HG02759 (cell line): ENCODE data around the gene SLC11A2.
"Not testable (repeated sequence)": the region's sequence is repeated elsewhere in the genome, so short reads cannot be mapped to it uniquely, and the experiment has no call there.

ENCODE experiments used
- ATAC-seq: cut with Tn5 transposase; IDR thresholded peaks from one replicate; pipeline ENCODE4 v1.9.1; 2021; ENCODE audit warnings: mild to moderate bottlenecking, moderate library complexity; ENCODE audit not compliant: unreplicated experiment

The SLC11A2 gene

GRCh38 chr12:50991291-50991690, 34.9 kb downstream of the SLC11A2 start:
- no peak for ATAC-seq

GRCh38 chr12:50990791-50991190, 35.4 kb downstream of the SLC11A2 start:
- ATAC-seq, result no peak

- ATAC-seq, result no peak
Observed at GRCh38 chr12:50990147-50990727, 35.9 kb downstream of the SLC11A2 start.

GRCh38 chr12:50988871-50989270, 37.3 kb downstream of the SLC11A2 start:
- no peak for ATAC-seq

GRCh38 chr12:50988051-50988450, 38.1 kb downstream of the SLC11A2 start:
- ATAC-seq, result no peak

- ATAC-seq, result no peak
Observed at GRCh38 chr12:50986966-50987737, 39.0 kb downstream of the SLC11A2 start.

- no peak for ATAC-seq
Observed at GRCh38 chr12:50985322-50985721, 40.9 kb downstream of the SLC11A2 start.

- ATAC-seq, result no peak
Observed at GRCh38 chr12:50984586-50985298, 41.4 kb downstream of the SLC11A2 start.

GRCh38 chr12:50981319-50982239, 44.6 kb downstream of the SLC11A2 start:
- no peak for ATAC-seq

GRCh38 chr12:50980545-50980944, 45.6 kb downstream of the SLC11A2 start:
- no peak for ATAC-seq

GRCh38 chr12:50979369-50980052, 46.7 kb downstream of the SLC11A2 start:
- ATAC-seq, result peak; percentile 52

GRCh38 chr12:50971946-50972345, 54.2 kb downstream of the SLC11A2 start:
- no peak for ATAC-seq

GRCh38 chr12:50964432-50964831, 61.8 kb downstream of the SLC11A2 start:
- ATAC-seq, result no peak

GRCh38 chr12:50961708-50962107, 64.5 kb downstream of the SLC11A2 start:
- no peak for ATAC-seq

- ATAC-seq, result no peak
Observed at GRCh38 chr12:50960130-50960529, 66.1 kb downstream of the SLC11A2 start.

- no peak for ATAC-seq
Observed at GRCh38 chr12:50955697-50956096, 70.5 kb downstream of the SLC11A2 start.

- ATAC-seq, result no peak
Observed at GRCh38 chr12:50955288-50955687, 70.9 kb downstream of the SLC11A2 start.

GRCh38 chr12:50954789-50955188, 71.4 kb downstream of the SLC11A2 start:
- ATAC-seq, result not testable (repeated sequence)

GRCh38 chr12:50953047-50953446, 73.1 kb downstream of the SLC11A2 start:
- no peak for ATAC-seq

GRCh38 chr12:50952510-50952909, 73.7 kb downstream of the SLC11A2 start, which contains the start of gene HIGD1C:
Gene HIGD1C (plus strand): TSS chr12:50952544. CDS start chr12:50953999, 1,455 bp downstream.
- no peak for ATAC-seq
